SH-SY5Y (cell line): ENCODE measurements around the gene HACD1.

Source experiments
- GATA2 ChIP-seq: IDR thresholded peaks from 2 replicates; pipeline ENCODE4 v1.6.1; 2011; ENCODE audit warnings: mild to moderate bottlenecking, low read depth, low read length
- GATA3 ChIP-seq: IDR thresholded peaks from 2 replicates; pipeline ENCODE4 v1.6.1; 2011; ENCODE audit warnings: low read depth, mild to moderate bottlenecking, low read length, moderate library complexity

- TF ChIP-seq GATA2 = no peak
- TF ChIP-seq GATA3 = no peak
Observed at GRCh38 chr10:17622061-17622460, 4.9 kb upstream of the HACD1 start.
